Endothelial cell (in vitro differentiated cells): ENCODE data around the gene CACNA1A. TPM values are rescaled to one million over a fixed set of nuclear protein-coding genes. Genes with fewer than 3 reads are reported as not detected.
A peak's percentile ranks its signal among the peaks of the same experiment; 100 is the strongest.

Source experiments
- DNase-seq: peaks from one replicate; pipeline ENCODE4 v3.0.0; 2021; ENCODE audit warnings: low spot score
- H3K27ac Mint-ChIP-seq: one replicate; pipeline ENCODE4 v1.8.0; 2021; ENCODE audit warnings: mixed read lengths, inconsistent platforms; ENCODE audit not compliant: unreplicated experiment
- H3K27me3 Mint-ChIP-seq: one replicate; pipeline ENCODE4 v1.8.0; 2021; ENCODE audit warnings: mild to moderate bottlenecking, moderate library complexity, mixed read lengths, inconsistent platforms; ENCODE audit not compliant: unreplicated experiment
- H3K36me3 Mint-ChIP-seq: one replicate; pipeline ENCODE4 v1.8.0; 2021; ENCODE audit warnings: mild to moderate bottlenecking, low read depth, mixed read lengths, inconsistent platforms; ENCODE audit not compliant: unreplicated experiment
- H3K4me1 Mint-ChIP-seq: one replicate; pipeline ENCODE4 v1.8.0; 2021; ENCODE audit warnings: mild to moderate bottlenecking, mixed read lengths, inconsistent platforms; ENCODE audit not compliant: unreplicated experiment
- H3K4me3 Mint-ChIP-seq: one replicate; pipeline ENCODE4 v1.8.0; 2021; ENCODE audit warnings: mild to moderate bottlenecking, mixed read lengths, inconsistent platforms; ENCODE audit not compliant: unreplicated experiment
- H3K9me3 Mint-ChIP-seq: one replicate; pipeline ENCODE4 v1.8.0; 2021; ENCODE audit warnings: mixed read lengths, inconsistent platforms; ENCODE audit not compliant: unreplicated experiment
- total RNA-seq: library from RNA; stranded (reverse); fragmentation: NEBNext Ultra II Directional; extraction: Animal tissue kit (Norgen Biotek cat#: 25700); gene quantifications from one replicate; pipeline ENCODE4 v1.2.1, GENCODE V29; 2021; ENCODE audit not compliant: unreplicated experiment
- TF ChIP-seq, protein P1 (sequence below): fragments of 200-600 bp; sonication (generic); IDR thresholded peaks from one replicate; pipeline ENCODE4 v1.5.0; 2021; ENCODE audit warnings: antibody characterized with exemption; ENCODE audit not compliant: unreplicated experiment

The CACNA1A gene
- total RNA-seq, 1 donor from 2014 or later = 9.0 TPM

- Mint-ChIP-seq H3K36me3 (no peaks in the 10 kb centered on the region), H3K27ac (no peak overlapping the region), H3K27me3 (peaks cover 8% of the 10 kb centered on the region), H3K4me3 (no peak overlapping the region), H3K9me3 (no peaks in the 10 kb centered on the region), H3K4me1 (peaks cover 7% of the 10 kb centered on the region)
- TF ChIP-seq, protein P1, sequence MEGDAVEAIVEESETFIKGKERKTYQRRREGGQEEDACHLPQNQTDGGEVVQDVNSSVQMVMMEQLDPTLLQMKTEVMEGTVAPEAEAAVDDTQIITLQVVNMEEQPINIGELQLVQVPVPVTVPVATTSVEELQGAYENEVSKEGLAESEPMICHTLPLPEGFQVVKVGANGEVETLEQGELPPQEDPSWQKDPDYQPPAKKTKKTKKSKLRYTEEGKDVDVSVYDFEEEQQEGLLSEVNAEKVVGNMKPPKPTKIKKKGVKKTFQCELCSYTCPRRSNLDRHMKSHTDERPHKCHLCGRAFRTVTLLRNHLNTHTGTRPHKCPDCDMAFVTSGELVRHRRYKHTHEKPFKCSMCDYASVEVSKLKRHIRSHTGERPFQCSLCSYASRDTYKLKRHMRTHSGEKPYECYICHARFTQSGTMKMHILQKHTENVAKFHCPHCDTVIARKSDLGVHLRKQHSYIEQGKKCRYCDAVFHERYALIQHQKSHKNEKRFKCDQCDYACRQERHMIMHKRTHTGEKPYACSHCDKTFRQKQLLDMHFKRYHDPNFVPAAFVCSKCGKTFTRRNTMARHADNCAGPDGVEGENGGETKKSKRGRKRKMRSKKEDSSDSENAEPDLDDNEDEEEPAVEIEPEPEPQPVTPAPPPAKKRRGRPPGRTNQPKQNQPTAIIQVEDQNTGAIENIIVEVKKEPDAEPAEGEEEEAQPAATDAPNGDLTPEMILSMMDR = no peak
- DNase-seq = peak; percentile 57
Observed at GRCh38 chr19:13505761-13506470, 363 bp downstream of the CACNA1A start.

GRCh38 chr19:13505164-13505695 lies 1.0 kb downstream of the CACNA1A start:
- TF ChIP-seq, protein P1 = no peak
- no peak for DNase-seq
- no peaks in the 10 kb centered on the region for H3K36me3 Mint-ChIP-seq
- H3K9me3 Mint-ChIP-seq = no peaks in the 10 kb centered on the region
- peak overlapping the region; percentile 37 for H3K4me3 Mint-ChIP-seq
- peaks cover 7% of the 10 kb centered on the region for H3K4me1 Mint-ChIP-seq
- H3K27ac Mint-ChIP-seq = no peak overlapping the region
- peaks cover 8% of the 10 kb centered on the region for H3K27me3 Mint-ChIP-seq

DNA sequence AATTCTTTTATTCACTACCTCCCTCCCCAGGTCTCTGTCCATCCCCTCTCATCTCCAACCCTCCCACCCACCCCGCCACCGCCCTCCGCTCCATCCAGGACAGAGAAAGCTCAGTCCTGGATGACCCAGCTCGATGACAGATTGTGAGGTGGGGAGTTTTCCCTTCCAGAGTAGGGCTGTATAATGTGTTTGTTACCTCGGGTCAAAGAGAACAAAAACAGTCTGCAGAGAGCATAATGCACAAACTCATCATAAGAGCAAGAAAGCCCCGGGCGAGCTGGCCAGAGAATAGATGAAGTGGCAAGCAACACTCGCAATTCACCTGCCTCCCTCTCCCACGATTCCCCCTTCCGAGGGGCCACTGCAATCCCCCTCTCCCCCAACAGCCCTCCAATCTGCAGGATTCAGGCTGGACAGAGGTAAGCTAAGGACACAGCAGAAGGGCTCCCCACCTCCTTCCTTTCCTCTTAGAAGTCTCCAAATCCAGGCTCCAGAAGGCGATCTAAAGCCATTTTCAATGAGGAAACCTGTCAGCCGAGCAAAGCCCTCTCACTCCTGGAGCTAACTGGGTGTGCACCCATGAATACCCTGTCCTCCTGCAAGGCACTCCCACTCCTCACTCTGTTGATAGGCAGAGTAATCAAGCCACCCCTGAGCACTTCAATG lies 2.6 kb downstream of the CACNA1A start:
- H3K4me3 Mint-ChIP-seq = no peak overlapping the region

DNA sequence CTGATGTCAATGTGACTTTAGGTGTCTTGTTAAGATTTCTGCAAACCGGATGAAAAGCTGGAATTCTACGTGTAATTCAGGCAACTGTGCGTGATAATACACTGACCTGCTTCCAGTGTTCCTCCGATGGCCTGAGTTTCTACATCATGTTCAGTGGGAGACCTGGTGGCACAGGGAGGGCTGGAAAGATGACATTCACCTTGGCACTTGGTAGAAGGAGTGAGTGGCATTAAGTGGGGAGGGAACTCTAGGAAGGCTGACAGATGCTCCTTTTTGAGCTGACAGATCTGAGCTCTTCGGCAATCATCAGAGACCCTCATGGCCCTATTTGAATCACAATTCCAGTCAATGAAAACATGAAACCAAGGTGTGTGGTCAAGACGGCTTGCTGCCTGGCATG lies 4.0 kb downstream of the CACNA1A start:
- no peaks in the 10 kb centered on the region for H3K9me3 Mint-ChIP-seq

More for the DNA sequence above, 2.6 kb downstream of the CACNA1A start:
- no peaks in the 10 kb centered on the region for H3K9me3 Mint-ChIP-seq
- TF ChIP-seq, protein P1 = no peak
- H3K27me3 Mint-ChIP-seq = peaks cover 6% of the 10 kb centered on the region
- no peak for DNase-seq
- no peaks in the 10 kb centered on the region for H3K36me3 Mint-ChIP-seq
- peaks cover 7% of the 10 kb centered on the region for H3K4me1 Mint-ChIP-seq
- H3K27ac Mint-ChIP-seq = no peak overlapping the region

More for the DNA sequence above, 4.0 kb downstream of the CACNA1A start:
- Mint-ChIP-seq H3K4me3 (no peak overlapping the region), H3K36me3 (no peaks in the 10 kb centered on the region), H3K27ac (no peak overlapping the region), H3K4me1 (peaks cover 5% of the 10 kb centered on the region), H3K27me3 (peaks cover 5% of the 10 kb centered on the region)
- DNase-seq = no peak
- TF ChIP-seq, protein P1 = no peak
